WTC11 (cell line): ENCODE results near the gene CAPZB. TPM values are rescaled to one million over a fixed set of nuclear protein-coding genes. Genes with fewer than 3 reads are reported as not detected.

ENCODE experiments used
- ATAC-seq: fragments of 200-7000 bp; cut with Tn5 transposase; 2 replicates; pipeline ENCODE4 v1.10.0; 2021; ENCODE audit warnings: mild to moderate bottlenecking, moderate library complexity
- CTCF ChIA-PET: fragments of 300-600 bp; sonication (Branson Sonifier 250); formaldehyde crosslinking; loops from one replicate; lab custom pipeline; 2021; ENCODE audit warnings: antibody characterized with exemption; lab: Charles Lee
- POLR2A ChIA-PET: fragments of 350-600 bp; sonication (Branson Sonifier 250); formaldehyde crosslinking; loops from one replicate; lab custom pipeline; 2021; ENCODE audit warnings: antibody characterized with exemption; lab: Charles Lee
- DNase-seq: peaks from one replicate; pipeline ENCODE4 v3.0.0; 2021; ENCODE audit warnings: low spot score
- H3K27ac Mint-ChIP-seq: 2 replicates; pipeline ENCODE4 v1.8.0; 2021; ENCODE audit warnings: mixed read lengths
- H3K27me3 Mint-ChIP-seq: 2 replicates; pipeline ENCODE4 v1.8.0; 2021; ENCODE audit warnings: low read depth, mild to moderate bottlenecking, moderate library complexity, mixed read lengths
- H3K36me3 Mint-ChIP-seq: 2 replicates; pipeline ENCODE4 v1.8.0; 2021; ENCODE audit warnings: mixed read lengths
- H3K4me1 Mint-ChIP-seq: 2 replicates; pipeline ENCODE4 v1.8.0; 2022; ENCODE audit warnings: mixed read lengths
- H3K4me3 Mint-ChIP-seq: 2 replicates; pipeline ENCODE4 v1.8.0; 2021; ENCODE audit warnings: mild to moderate bottlenecking, moderate library complexity, mixed read lengths
- H3K9me3 Mint-ChIP-seq: 2 replicates; pipeline ENCODE4 v1.8.0; 2021; ENCODE audit warnings: mixed read lengths
- ATF1 ChIP-seq: sonication (generic); formaldehyde crosslinking; IDR thresholded peaks from 2 replicates; pipeline ENCODE4 v1.8.1; 2023; ENCODE audit warnings: mild to moderate bottlenecking, moderate library complexity, missing genetic modification reagents
- CREM ChIP-seq: sonication (generic); formaldehyde crosslinking; IDR thresholded peaks from 2 replicates; pipeline ENCODE4 v1.8.1; 2022; ENCODE audit warnings: mild to moderate bottlenecking, missing genetic modification reagents, moderate library complexity
- EMX1 ChIP-seq: fragments of 250-450 bp; sonication (Bioruptor Pico); IDR thresholded peaks from 2 replicates; pipeline ENCODE4 v1.8.0; 2021; ENCODE audit warnings: mild to moderate bottlenecking
- GRHL2 ChIP-seq: fragments of 250-450 bp; sonication (Bioruptor Pico); IDR thresholded peaks from 2 replicates; pipeline ENCODE4 v1.8.0; 2022; ENCODE audit warnings: mild to moderate bottlenecking, moderate library complexity; ENCODE audit not compliant: insufficient replicate concordance, severe bottlenecking
- OVOL2 ChIP-seq: fragments of 250-450 bp; sonication (Bioruptor Pico); IDR thresholded peaks from 2 replicates; pipeline ENCODE4 v1.9.0; 2021; ENCODE audit warnings: mild to moderate bottlenecking, borderline replicate concordance
- PRDM15 ChIP-seq: sonication (generic); formaldehyde crosslinking; IDR thresholded peaks from 2 replicates; pipeline ENCODE4 v1.8.0; 2022; ENCODE audit warnings: missing genetic modification reagents
- PRRX2 ChIP-seq: fragments of 250-450 bp; sonication (Bioruptor Pico); IDR thresholded peaks from 2 replicates; pipeline ENCODE4 v1.8.0; 2021; ENCODE audit warnings: mild to moderate bottlenecking
- RELA ChIP-seq: sonication (generic); formaldehyde crosslinking; IDR thresholded peaks from 2 replicates; pipeline ENCODE4 v1.8.1; 2022; ENCODE audit warnings: missing genetic modification reagents, mild to moderate bottlenecking, borderline replicate concordance
- TP53 ChIP-seq: sonication (generic); formaldehyde crosslinking; IDR thresholded peaks from 2 replicates; pipeline ENCODE4 v1.8.1; 2023; ENCODE audit warnings: mild to moderate bottlenecking, missing genetic modification reagents
- ZBTB21 ChIP-seq: sonication (generic); formaldehyde crosslinking; IDR thresholded peaks from 2 replicates; pipeline ENCODE4 v1.8.1; 2023; ENCODE audit warnings: mild to moderate bottlenecking, missing genetic modification reagents, borderline replicate concordance
- ZBTB43 ChIP-seq: sonication (generic); formaldehyde crosslinking; IDR thresholded peaks from 2 replicates; pipeline ENCODE4 v1.8.1; 2023; ENCODE audit warnings: mild to moderate bottlenecking, missing genetic modification reagents
- ZNF121 ChIP-seq: sonication (generic); formaldehyde crosslinking; IDR thresholded peaks from 2 replicates; pipeline ENCODE4 v1.8.0; 2023; ENCODE audit warnings: missing genetic modification reagents
- ZNF138 ChIP-seq: sonication (generic); formaldehyde crosslinking; conservative IDR thresholded peaks from 2 replicates; pipeline ENCODE4 v1.8.1; 2022; ENCODE audit warnings: mild to moderate bottlenecking, moderate library complexity, missing genetic modification reagents
- ZNF219 ChIP-seq: sonication (generic); formaldehyde crosslinking; IDR thresholded peaks from 2 replicates; pipeline ENCODE4 v1.8.0; 2023; ENCODE audit warnings: missing genetic modification reagents, mild to moderate bottlenecking, borderline replicate concordance
- ZNF232 ChIP-seq: sonication (generic); formaldehyde crosslinking; IDR thresholded peaks from 2 replicates; pipeline ENCODE4 v1.8.0; 2022; ENCODE audit warnings: mild to moderate bottlenecking, missing genetic modification reagents
- ZNF281 ChIP-seq: sonication (generic); formaldehyde crosslinking; IDR thresholded peaks from 2 replicates; pipeline ENCODE4 v1.8.0; 2023; ENCODE audit warnings: mild to moderate bottlenecking, missing genetic modification reagents
- ZNF317 ChIP-seq: sonication (generic); formaldehyde crosslinking; IDR thresholded peaks from 2 replicates; pipeline ENCODE4 v1.8.1; 2023; ENCODE audit warnings: low read depth, mild to moderate bottlenecking, moderate library complexity, missing genetic modification reagents, borderline replicate concordance
- ZNF423 ChIP-seq: fragments of 250-450 bp; sonication (Bioruptor Pico); IDR thresholded peaks from 2 replicates; pipeline ENCODE4 v2.1.2; 2022; ENCODE audit warnings: mild to moderate bottlenecking, moderate library complexity
- ZNF532 ChIP-seq: fragments of 250-450 bp; sonication (Bioruptor Pico); IDR thresholded peaks from 2 replicates; pipeline ENCODE4 v1.9.0; 2021; ENCODE audit warnings: mild to moderate bottlenecking, borderline replicate concordance
- ZSCAN18 ChIP-seq: fragments of 250-450 bp; sonication (Bioruptor Pico); IDR thresholded peaks from 2 replicates; pipeline ENCODE4 v2.1.2; 2022; ENCODE audit warnings: mild to moderate bottlenecking, moderate library complexity
- total RNA-seq: library from RNA; stranded (reverse); gene quantifications from 3 replicates; pipeline ENCODE4 v1.2.3, GENCODE V29; 2021
- TF ChIP-seq, protein P1 (sequence below): fragments of 200-600 bp; IDR thresholded peaks from 2 replicates; pipeline ENCODE4 v1.8.0; 2022; ENCODE audit warnings: antibody characterized with exemption
- TF ChIP-seq, protein P2 (sequence below): sonication (generic); formaldehyde crosslinking; IDR thresholded peaks from 2 replicates; pipeline ENCODE4 v1.8.0; 2023; ENCODE audit warnings: missing genetic modification reagents

The CAPZB gene
- total RNA-seq, 1 experiment from 2014 or later: 348 TPM

DNA sequence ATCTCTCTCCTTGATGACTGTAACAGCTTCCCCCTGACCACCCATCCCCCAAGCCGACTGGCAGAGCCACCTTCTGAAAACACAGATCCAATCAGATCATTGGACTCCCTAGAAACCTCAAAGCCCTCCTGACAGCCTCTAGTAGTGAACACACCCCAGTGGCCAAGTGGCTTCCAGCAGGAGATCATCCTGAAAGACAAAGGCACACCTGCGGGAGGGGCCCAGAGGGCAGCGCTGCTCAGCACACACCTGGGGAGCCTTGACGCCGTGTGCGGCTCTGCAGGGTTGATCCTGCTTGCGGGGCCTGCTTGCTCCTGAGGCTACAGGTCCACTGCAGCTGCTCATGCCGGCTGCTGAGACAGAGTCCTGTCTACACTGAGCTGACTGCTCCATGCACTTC, 131.7 kb downstream of the CAPZB start:
- ATAC-seq (peak; percentile 94), DNase-seq (peak; percentile 79)
- H3K36me3 Mint-ChIP-seq: peaks cover 49% of the 10 kb centered on the region
- H3K27me3 Mint-ChIP-seq: no peaks in the 10 kb centered on the region
- ChIA-PET CTCF (interaction anchor here (0.6 to 3.7 kb wide), 18 partner anchors 9 to 308 kb away, joined by 3 to 21 read pairs (median 5); no protein-coding TSS in a partner anchor), POLR2A (interaction anchor here (0.8 to 0.9 kb wide), 2 partner anchors 10 to 12 kb away, joined by 3 read pairs; no protein-coding TSS in a partner anchor)
- no peaks in the 10 kb centered on the region for H3K9me3 Mint-ChIP-seq
- H3K4me1 Mint-ChIP-seq: peaks cover 31% of the 10 kb centered on the region
- peak overlapping the region; percentile 26; the same call in 1 of the 2 replicates for H3K4me3 Mint-ChIP-seq
- peak overlapping the region; percentile 61 for H3K27ac Mint-ChIP-seq
- no peak for TF ChIP-seq ZNF121 (CRISPR knock-in tag)
- peak; percentile 100 for TF ChIP-seq ZNF423 (CRISPR knock-in tag)
- no peak for TF ChIP-seq PRDM15 (CRISPR knock-in tag)
- TF ChIP-seq ZSCAN18 (CRISPR knock-in tag): no peak
- TF ChIP-seq ZNF219: no peak
- 0 out of 2 replicates have a peak, but pooled peaks have one; percentile 7 for TF ChIP-seq ZNF317 (CRISPR knock-in tag)
- TF ChIP-seq, protein P1, sequence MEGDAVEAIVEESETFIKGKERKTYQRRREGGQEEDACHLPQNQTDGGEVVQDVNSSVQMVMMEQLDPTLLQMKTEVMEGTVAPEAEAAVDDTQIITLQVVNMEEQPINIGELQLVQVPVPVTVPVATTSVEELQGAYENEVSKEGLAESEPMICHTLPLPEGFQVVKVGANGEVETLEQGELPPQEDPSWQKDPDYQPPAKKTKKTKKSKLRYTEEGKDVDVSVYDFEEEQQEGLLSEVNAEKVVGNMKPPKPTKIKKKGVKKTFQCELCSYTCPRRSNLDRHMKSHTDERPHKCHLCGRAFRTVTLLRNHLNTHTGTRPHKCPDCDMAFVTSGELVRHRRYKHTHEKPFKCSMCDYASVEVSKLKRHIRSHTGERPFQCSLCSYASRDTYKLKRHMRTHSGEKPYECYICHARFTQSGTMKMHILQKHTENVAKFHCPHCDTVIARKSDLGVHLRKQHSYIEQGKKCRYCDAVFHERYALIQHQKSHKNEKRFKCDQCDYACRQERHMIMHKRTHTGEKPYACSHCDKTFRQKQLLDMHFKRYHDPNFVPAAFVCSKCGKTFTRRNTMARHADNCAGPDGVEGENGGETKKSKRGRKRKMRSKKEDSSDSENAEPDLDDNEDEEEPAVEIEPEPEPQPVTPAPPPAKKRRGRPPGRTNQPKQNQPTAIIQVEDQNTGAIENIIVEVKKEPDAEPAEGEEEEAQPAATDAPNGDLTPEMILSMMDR: no peak
- TF ChIP-seq OVOL2 (CRISPR knock-in tag): no peak
- no peak for TF ChIP-seq ZNF281 (CRISPR knock-in tag)
- no peak for TF ChIP-seq ZNF232
- no peak for TF ChIP-seq PRRX2 (CRISPR knock-in tag)
- TF ChIP-seq ATF1 (CRISPR knock-in tag): no peak
- TF ChIP-seq ZBTB21 (CRISPR knock-in tag): peak; percentile 56; the same call in 1 of the 2 replicates
- TF ChIP-seq GRHL2: no peak
- TF ChIP-seq CREM (CRISPR knock-in tag): 0 out of 2 replicates have a peak, but pooled peaks have one; percentile 47
- no peak for TF ChIP-seq TP53 (CRISPR knock-in tag)
- no peak for TF ChIP-seq RELA (CRISPR knock-in tag)
- no peak for TF ChIP-seq EMX1
- TF ChIP-seq ZNF532: no peak
- TF ChIP-seq ZNF138 (CRISPR knock-in tag): peak; percentile 56; the same call in 1 of the 2 replicates
- 0 out of 2 replicates have a peak, but pooled peaks have one; percentile 15 for TF ChIP-seq ZBTB43
- TF ChIP-seq, protein P2, sequence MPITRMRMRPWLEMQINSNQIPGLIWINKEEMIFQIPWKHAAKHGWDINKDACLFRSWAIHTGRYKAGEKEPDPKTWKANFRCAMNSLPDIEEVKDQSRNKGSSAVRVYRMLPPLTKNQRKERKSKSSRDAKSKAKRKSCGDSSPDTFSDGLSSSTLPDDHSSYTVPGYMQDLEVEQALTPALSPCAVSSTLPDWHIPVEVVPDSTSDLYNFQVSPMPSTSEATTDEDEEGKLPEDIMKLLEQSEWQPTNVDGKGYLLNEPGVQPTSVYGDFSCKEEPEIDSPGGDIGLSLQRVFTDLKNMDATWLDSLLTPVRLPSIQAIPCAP (CRISPR knock-in tag): no peak
